Measurements from ENCODE around the gene NOL7. TPM values are rescaled to one million over a fixed set of nuclear protein-coding genes. Genes with fewer than 3 reads are reported as not detected.

The NOL7 gene
- total RNA-seq, 1 experiment from 2014 or later: 73.7 TPM

GRCh38 chr6:13604546-13605416, 10.4 kb upstream of the NOL7 start:
- H3K4me3 ChIP-seq (replicated peaks in 1 of 2; ENCODE audit: low read depth in 1 of 2, low read length in 2 of 2): no peak overlapping the region
- H4K20me1 ChIP-seq (ENCODE audit: insufficient read depth): no peaks in the 10 kb centered on the region
- H3K79me2 ChIP-seq (ENCODE audit: insufficient read depth, low read length): no peaks in the 10 kb centered on the region
- H3K27ac ChIP-seq (ENCODE audit: low read depth, low read length): no peak overlapping the region
- H3K4me1 ChIP-seq (ENCODE audit: control insufficient read depth in 1 of 2, insufficient read depth in 2 of 2, low read length in 2 of 2): no peaks in the 10 kb centered on the region
- H3K9me2 ChIP-seq (ENCODE audit: insufficient read depth): no peaks in the 10 kb centered on the region
- ChIA-PET POLR2A (interaction anchor here (1.1 kb wide), 1 partner anchor 10 kb away, joined by 3 read pairs; the partner anchor contains the start of gene NOL7), CTCF (interaction anchor here (1.2 kb wide), 1 partner anchor 30 kb away, joined by 4 read pairs; the partner anchor contains the start of gene SIRT5), RAD21 (ENCODE audit: low non-redundant PET in 1 of 2, low total read pairs in 2 of 2, uncharacterized antibody in 2 of 2, unreplicated experiment in 2 of 2) (no interaction called here)
- ATAC-seq (no peak), DNase-seq (ENCODE audit: low read depth, low spot score) (no peak)
- no peaks in the 10 kb centered on the region for H3K9me3 ChIP-seq (ENCODE audit: control insufficient read depth in 1 of 2, insufficient read depth in 1 of 2, low read depth in 1 of 2, low read length in 2 of 2)
- intact Hi-C loops (cut with micrococcal nuclease): no loop called here
- TF ChIP-seq ZNF274 (IDR thresholded peaks at IDR 0.05; ENCODE audit: low read depth, low read length) (no peak), EGR1 (IDR thresholded peaks at IDR 0.05; ENCODE audit: low read depth) (no peak), SIN3A (IDR thresholded peaks at IDR 0.05; ENCODE audit: low read depth) (no peak), TCF7L2 (IDR thresholded peaks at IDR 0.05; ENCODE audit: borderline replicate concordance, extremely low read depth, insufficient read depth, insufficient read length) (no peak), EZH2 (IDR thresholded peaks at IDR 0.05) (no peak), MAX (IDR thresholded peaks at IDR 0.05) (no peak), CBX3 (IDR thresholded peaks at IDR 0.05; ENCODE audit: low read depth) (no peak), YY1 (IDR thresholded peaks at IDR 0.05; ENCODE audit: extremely low read depth, insufficient replicate concordance, low read depth, low read length) (no peak), REST (IDR thresholded peaks at IDR 0.05; ENCODE audit: low read depth) (no peak), SP1 (IDR thresholded peaks at IDR 0.05; ENCODE audit: low read depth) (no peak), POLR2A (IDR thresholded peaks at IDR 0.05; ENCODE audit: borderline replicate concordance, extremely low read depth, insufficient read depth, insufficient read length) (no peak), RAD21 (IDR thresholded peaks at IDR 0.05; ENCODE audit: low read depth) (no peak), EZH2phosphoT487 (IDR thresholded peaks at IDR 0.05; ENCODE audit: borderline replicate concordance) (no peak), SRF (IDR thresholded peaks at IDR 0.05; ENCODE audit: low read depth) (no peak), POLR2AphosphoS5 (IDR thresholded peaks at IDR 0.05; ENCODE audit: low read depth, low read length) (no peak), CTCF (IDR thresholded peaks at IDR 0.05 in 2 of 3, conservative IDR thresholded peaks at IDR 0.05 in 1 of 3; ENCODE audit: borderline replicate concordance in 1 of 3, insufficient read depth in 1 of 3, low read depth in 2 of 3, low read length in 2 of 3) (no peak), ZFX (IDR thresholded peaks at IDR 0.05) (no peak)
- H3K9ac ChIP-seq (ENCODE audit: low read length): no peak overlapping the region
- H3K36me3 ChIP-seq (ENCODE audit: control insufficient read depth in 1 of 2, insufficient read depth in 2 of 2, low read length in 2 of 2): no peaks in the 10 kb centered on the region
- no peak overlapping the region for H2AFZ ChIP-seq (ENCODE audit: low read depth, low read length, poor library complexity, severe bottlenecking)
- no TSS peak for BruUV-seq (replicated peaks)
- H3K4me2 ChIP-seq (ENCODE audit: low read length): no peak overlapping the region
- H3K27me3 ChIP-seq (ENCODE audit: insufficient read depth, low read length): no peaks in the 10 kb centered on the region
